IMR-90 (cell line): ENCODE results near the gene ARMC10. TPM values are rescaled to one million over a fixed set of nuclear protein-coding genes. Genes with fewer than 3 reads are reported as not detected.

Experiments used
- ATAC-seq: fragments of 200-7000 bp; cut with Tn5 transposase; 2 replicates; pipeline ENCODE4 v1.9.1; 2020; ENCODE audit warnings: low read depth, mild to moderate bottlenecking, moderate library complexity
- BruUV-seq: library from RNA; stranded (reverse); fragments of 400-500 nt; replicated peaks from 2 replicates; lab custom pipeline; 2021; lab: Mats Ljungman, UMichigan
- CTCF ChIA-PET: fragments of 300-600 bp; formaldehyde crosslinking; extraction: SDS; loops from one replicate; lab custom pipeline; 2021; ENCODE audit warnings: antibody characterized with exemption; lab: Yijun Ruan, JAX
- POLR2A ChIA-PET: fragments of 300-600 bp; sonication (Branson Sonifier 250); formaldehyde crosslinking; loops from one replicate; lab custom pipeline; 2022; ENCODE audit warnings: antibody characterized with exemption; ENCODE audit not compliant: unreplicated experiment; lab: Charles Lee
- DNase-seq: peaks from one replicate; pipeline ENCODE4 v3.0.0; 2013
- H2AFZ ChIP-seq: replicated peaks from 2 replicates; pipeline ENCODE3; 2013; ENCODE audit warnings: low read length, mild to moderate bottlenecking; ENCODE audit not compliant: poor library complexity
- H2AK5ac ChIP-seq: 2 replicates; pipeline ENCODE4 v1.6.1; 2013; ENCODE audit warnings: low read depth, low read length, inconsistent platforms
- H2AK9ac ChIP-seq: replicated peaks from 2 replicates; pipeline ENCODE3; 2013; ENCODE audit warnings: mild to moderate bottlenecking, low read depth, low read length, moderate library complexity; ENCODE audit not compliant: poor library complexity
- H2BK120ac ChIP-seq: 2 replicates; pipeline ENCODE4 v1.6.1; 2013; ENCODE audit warnings: low read depth, low read length, inconsistent platforms
- H2BK15ac ChIP-seq: 3 replicates; pipeline ENCODE4 v1.6.1; 2013; ENCODE audit warnings: low read depth, low read length, inconsistent platforms
- H2BK20ac ChIP-seq: 2 replicates; pipeline ENCODE4 v1.6.1; 2013; ENCODE audit warnings: low read depth, mild to moderate bottlenecking, inconsistent platforms, low read length, moderate library complexity
- H2BK5ac ChIP-seq: 2 replicates; pipeline ENCODE4 v1.6.1; 2013; ENCODE audit warnings: mild to moderate bottlenecking, low read depth, low read length, inconsistent platforms; ENCODE audit not compliant: poor library complexity, severe bottlenecking
- H3K14ac ChIP-seq: replicated peaks from 2 replicates; pipeline ENCODE4 v1.6.1; 2013; ENCODE audit warnings: low read depth, low read length, inconsistent platforms
- H3K18ac ChIP-seq: 2 replicates; pipeline ENCODE4 v1.6.1; 2013; ENCODE audit warnings: low read depth, low read length, control low read depth
- H3K23ac ChIP-seq: 2 replicates; pipeline ENCODE4 v1.6.1; 2013; ENCODE audit warnings: low read depth, low read length, inconsistent platforms
- H3K27ac ChIP-seq: 2 replicates; pipeline ENCODE4 v1.5.1; 2013; ENCODE audit warnings: mild to moderate bottlenecking, control low read depth, low read length; ENCODE audit not compliant: insufficient read depth
- H3K27me3 ChIP-seq: 2 replicates; pipeline ENCODE4 v1.6.1; 2013; ENCODE audit warnings: low read length; ENCODE audit not compliant: control insufficient read depth, insufficient read depth
- H3K36me3 ChIP-seq: 2 replicates; pipeline ENCODE4 v1.6.1; 2013; ENCODE audit warnings: low read length, mixed read lengths; ENCODE audit not compliant: control insufficient read depth, insufficient read depth
- H3K4ac ChIP-seq: 2 replicates; pipeline ENCODE4 v1.6.1; 2013; ENCODE audit warnings: low read depth, low read length, inconsistent platforms
- H3K4me1 ChIP-seq: 2 replicates; pipeline ENCODE4 v1.6.1; 2013; ENCODE audit warnings: low read length, mixed read lengths; ENCODE audit not compliant: control insufficient read depth, insufficient read depth
- H3K4me2 ChIP-seq: 2 replicates; pipeline ENCODE4 v1.6.1; 2013; ENCODE audit warnings: low read depth, mild to moderate bottlenecking, control low read depth, low read length, moderate library complexity
- H3K4me3 ChIP-seq: 2 replicates; pipeline ENCODE4 v1.5.1; 2013; ENCODE audit warnings: low read depth, mild to moderate bottlenecking, control low read depth, low read length, moderate library complexity; ENCODE audit not compliant: insufficient read depth
- H3K56ac ChIP-seq: 2 replicates; pipeline ENCODE4 v1.6.1; 2013; ENCODE audit warnings: low read length, inconsistent platforms; ENCODE audit not compliant: insufficient read depth; ENCODE audit errors: extremely low read depth
- H3K79me1 ChIP-seq, 2 experiments: 2 replicates each; pipeline ENCODE4 v1.6.1; 2013; ENCODE audit warnings: low read length in 2 of 2, inconsistent platforms in 1 of 2, low read depth in 1 of 2
- H3K9ac ChIP-seq: 2 replicates; pipeline ENCODE4 v1.6.1; 2013; ENCODE audit warnings: low read depth, low read length, control low read depth
- H3K9me1 ChIP-seq: 2 replicates; pipeline ENCODE4 v1.6.1; 2013; ENCODE audit warnings: low read length, inconsistent platforms; ENCODE audit not compliant: insufficient read depth
- H3K9me3 ChIP-seq: 2 replicates; pipeline ENCODE4 v1.6.1; 2013; ENCODE audit warnings: low read length; ENCODE audit not compliant: control insufficient read depth, insufficient read depth
- H4K20me1 ChIP-seq: 2 replicates; pipeline ENCODE4 v1.6.1; 2013; ENCODE audit warnings: low read length, inconsistent platforms; ENCODE audit not compliant: insufficient read depth
- H4K5ac ChIP-seq: 2 replicates; pipeline ENCODE4 v1.6.1; 2013; ENCODE audit warnings: mild to moderate bottlenecking, low read depth, low read length, control low read depth
- H4K8ac ChIP-seq, 2 experiments: 2 replicates each; pipeline ENCODE4 v1.6.1; 2013; ENCODE audit warnings: low read depth in 2 of 2, low read length in 2 of 2, control low read depth in 1 of 2, inconsistent platforms in 1 of 2
- H4K91ac ChIP-seq: 2 replicates; pipeline ENCODE4 v1.6.1; 2013; ENCODE audit warnings: low read depth, low read length, inconsistent platforms; ENCODE audit not compliant: insufficient read depth
- BHLHE40 ChIP-seq: fragments of 150-350 bp; IDR thresholded peaks from 2 replicates; pipeline ENCODE4 v1.6.1; 2016; ENCODE audit warnings: mild to moderate bottlenecking, low read depth, low read length
- CEBPB ChIP-seq: IDR thresholded peaks from 2 replicates; pipeline ENCODE4 v1.6.1; 2012; ENCODE audit warnings: low read depth, low read length, improper control_type of control experiment
- MAFK ChIP-seq: IDR thresholded peaks from 2 replicates; pipeline ENCODE4 v1.6.1; 2012; ENCODE audit warnings: low read depth, low read length, improper control_type of control experiment
- MAZ ChIP-seq: IDR thresholded peaks from 2 replicates; pipeline ENCODE4 v1.6.1; 2012; ENCODE audit warnings: low read depth, mild to moderate bottlenecking, low read length, improper control_type of control experiment, moderate library complexity, borderline replicate concordance
- NFE2L2 ChIP-seq: fragments of 150-350 bp; IDR thresholded peaks from 2 replicates; pipeline ENCODE4 v1.6.1; 2016; ENCODE audit warnings: low read depth, mild to moderate bottlenecking, low read length
- POLR2A ChIP-seq: IDR thresholded peaks from 2 replicates; pipeline ENCODE4 v1.6.1; 2012; ENCODE audit warnings: mild to moderate bottlenecking, low read depth, low read length
- RAD21 ChIP-seq: IDR thresholded peaks from 2 replicates; pipeline ENCODE4 v1.6.1; 2012; ENCODE audit warnings: low read length, improper control_type of control experiment
- RCOR1 ChIP-seq: IDR thresholded peaks from 2 replicates; pipeline ENCODE4 v1.6.1; 2012; ENCODE audit warnings: mild to moderate bottlenecking, low read length, improper control_type of control experiment; ENCODE audit not compliant: insufficient replicate concordance
- RFX5 ChIP-seq: IDR thresholded peaks from 2 replicates; pipeline ENCODE4 v1.8.0; 2012; ENCODE audit warnings: low read depth, mild to moderate bottlenecking, low read length, moderate library complexity
- dilution Hi-C: fragments of 300-500 bp; cut with HindIII; formaldehyde crosslinking; loops from one replicate; pipeline ENCODE4 v1.14.3; 2018; ENCODE audit warnings: low sequenced_read_pairs; ENCODE audit not compliant: unreplicated experiment
- in situ Hi-C: fragments of 300-500 bp; cut with MboI; formaldehyde crosslinking; loops from 3 replicates; pipeline ENCODE4 v1.14.3; 2019; ENCODE audit warnings: low sequenced_read_pairs, inconsistent platforms, mixed read lengths
- intact Hi-C: fragments of 100-400 bp; cut with micrococcal nuclease; formaldehyde crosslinking; loops from 2 replicates; pipeline ENCODE4 v1.10.0; 2022
- polyA plus RNA-seq, 3 experiments: library from polyadenylated mRNA; depleted of rRNA; stranded (reverse); fragments of >200 nt; gene quantifications; 2 replicates each; pipeline ENCODE4 v1.2.3, GENCODE V29; 2012; ENCODE audit warnings: low replicate concordance in 1 of 3
- total RNA-seq: library from RNA; depleted of rRNA; stranded (reverse); fragments of >200 nt; gene quantifications from 2 replicates; pipeline ENCODE4 v1.2.3, GENCODE V29; 2012
- TF ChIP-seq, protein P1 (sequence below): fragments of 150-350 bp; IDR thresholded peaks from 2 replicates; pipeline ENCODE4 v1.6.1; 2017; ENCODE audit warnings: mild to moderate bottlenecking, antibody characterized with exemption, low read length, low read depth
- TF ChIP-seq, protein P2 (sequence below): conservative IDR thresholded peaks from 2 replicates; pipeline ENCODE4 v1.5.1; 2012; ENCODE audit warnings: mild to moderate bottlenecking, low read depth, low read length, improper control_type of control experiment

The ARMC10 gene
- total and polyA plus RNA-seq, 2 of the 4 experiments (the other 2 are of a cell fraction), result 17.4 to 21.0 TPM

- POLR2A ChIA-PET, result no interaction called here
- Histone ChIP-seq H2BK20ac (no peak overlapping the region), H3K23ac (no peak overlapping the region), H3K4me2 (no peak overlapping the region), H3K79me1 (no peaks in the 10 kb centered on the region), H3K4me3 (no peak overlapping the region), H2BK15ac (no peak overlapping the region), H3K27me3 (no peaks in the 10 kb centered on the region), H3K36me3 (peaks cover 8% of the 10 kb centered on the region), H3K9ac (no peak overlapping the region), H3K4me1 (no peaks in the 10 kb centered on the region), H2BK5ac (no peak overlapping the region), H2AFZ (no peak overlapping the region), H3K18ac (no peak overlapping the region), H2BK120ac (no peak overlapping the region), H4K91ac (no peak overlapping the region), H3K9me3 (no peaks in the 10 kb centered on the region), H3K27ac (no peak overlapping the region), H4K20me1 (no peaks in the 10 kb centered on the region), H3K4ac (no peak overlapping the region), H4K5ac (no peak overlapping the region), H2AK5ac (no peak overlapping the region), H3K9me1 (peaks cover 7% of the 10 kb centered on the region; the same call in 1 of the 2 replicates), H3K56ac (no peak overlapping the region), H4K8ac (no peak overlapping the region), H3K14ac (no peak overlapping the region), H2AK9ac (no peak overlapping the region)
- no peak for ATAC-seq
- intact Hi-C loops, result loop anchor here (10.0 kb wide), 1 partner anchor 178 kb away; the partner anchor contains the start of gene PMPCB
- DNase-seq, result no peak
- TF ChIP-seq RAD21, result no peak
- TF ChIP-seq CEBPB, result no peak
- no peak for TF ChIP-seq POLR2A
- TF ChIP-seq, protein P1, sequence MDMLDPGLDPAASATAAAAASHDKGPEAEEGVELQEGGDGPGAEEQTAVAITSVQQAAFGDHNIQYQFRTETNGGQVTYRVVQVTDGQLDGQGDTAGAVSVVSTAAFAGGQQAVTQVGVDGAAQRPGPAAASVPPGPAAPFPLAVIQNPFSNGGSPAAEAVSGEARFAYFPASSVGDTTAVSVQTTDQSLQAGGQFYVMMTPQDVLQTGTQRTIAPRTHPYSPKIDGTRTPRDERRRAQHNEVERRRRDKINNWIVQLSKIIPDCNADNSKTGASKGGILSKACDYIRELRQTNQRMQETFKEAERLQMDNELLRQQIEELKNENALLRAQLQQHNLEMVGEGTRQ, result no peak
- TF ChIP-seq BHLHE40, result no peak
- TF ChIP-seq, protein P2, sequence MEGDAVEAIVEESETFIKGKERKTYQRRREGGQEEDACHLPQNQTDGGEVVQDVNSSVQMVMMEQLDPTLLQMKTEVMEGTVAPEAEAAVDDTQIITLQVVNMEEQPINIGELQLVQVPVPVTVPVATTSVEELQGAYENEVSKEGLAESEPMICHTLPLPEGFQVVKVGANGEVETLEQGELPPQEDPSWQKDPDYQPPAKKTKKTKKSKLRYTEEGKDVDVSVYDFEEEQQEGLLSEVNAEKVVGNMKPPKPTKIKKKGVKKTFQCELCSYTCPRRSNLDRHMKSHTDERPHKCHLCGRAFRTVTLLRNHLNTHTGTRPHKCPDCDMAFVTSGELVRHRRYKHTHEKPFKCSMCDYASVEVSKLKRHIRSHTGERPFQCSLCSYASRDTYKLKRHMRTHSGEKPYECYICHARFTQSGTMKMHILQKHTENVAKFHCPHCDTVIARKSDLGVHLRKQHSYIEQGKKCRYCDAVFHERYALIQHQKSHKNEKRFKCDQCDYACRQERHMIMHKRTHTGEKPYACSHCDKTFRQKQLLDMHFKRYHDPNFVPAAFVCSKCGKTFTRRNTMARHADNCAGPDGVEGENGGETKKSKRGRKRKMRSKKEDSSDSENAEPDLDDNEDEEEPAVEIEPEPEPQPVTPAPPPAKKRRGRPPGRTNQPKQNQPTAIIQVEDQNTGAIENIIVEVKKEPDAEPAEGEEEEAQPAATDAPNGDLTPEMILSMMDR, result no peak
- no peak for TF ChIP-seq MAFK
- no peak for TF ChIP-seq RFX5
- TF ChIP-seq NFE2L2, result no peak
- no peak for TF ChIP-seq MAZ
- no peak for TF ChIP-seq RCOR1
- dilution Hi-C loops, result no loop called here
- CTCF ChIA-PET, result no interaction called here
- in situ Hi-C loops, result no loop called here
- BruUV-seq, result no TSS peak
Measured at GRCh38 chr7:103116991-103117390, 42.1 kb downstream of the ARMC10 start.
